Measurements from ENCODE around the gene NAP1L4. TPM values are rescaled to one million over a fixed set of nuclear protein-coding genes. Genes with fewer than 3 reads are reported as not detected.
A peak's percentile ranks its signal among the peaks of the same experiment; 100 is the strongest.

Gene NAP1L4
- polyA plus RNA-seq, 3 donors from 2014 or later, result 131 to 157 (median 139) TPM

GRCh38 chr11:3020011-3020410 is 27.9 kb upstream of the NAP1L4 start:
- DNase-seq, result no peak
- no peaks in the 10 kb centered on the region for H3K9me3 Mint-ChIP-seq
- H3K27ac Mint-ChIP-seq, result peak overlapping the region in 1 of 6 donors; percentile 10
- H3K4me1 Mint-ChIP-seq, result peaks cover 5 to 8% of the 10 kb centered on the region in 2 donors
- peaks cover 0 to 3% (median 1%) of the 10 kb centered on the region in 3 donors for H3K27me3 Mint-ChIP-seq (ENCODE audit: low read depth in 3 of 3)
- no peak overlapping the region for H3K4me3 Mint-ChIP-seq
- peaks cover 15 to 49% (median 22%) of the 10 kb centered on the region in 3 donors for H3K36me3 Mint-ChIP-seq

DNA sequence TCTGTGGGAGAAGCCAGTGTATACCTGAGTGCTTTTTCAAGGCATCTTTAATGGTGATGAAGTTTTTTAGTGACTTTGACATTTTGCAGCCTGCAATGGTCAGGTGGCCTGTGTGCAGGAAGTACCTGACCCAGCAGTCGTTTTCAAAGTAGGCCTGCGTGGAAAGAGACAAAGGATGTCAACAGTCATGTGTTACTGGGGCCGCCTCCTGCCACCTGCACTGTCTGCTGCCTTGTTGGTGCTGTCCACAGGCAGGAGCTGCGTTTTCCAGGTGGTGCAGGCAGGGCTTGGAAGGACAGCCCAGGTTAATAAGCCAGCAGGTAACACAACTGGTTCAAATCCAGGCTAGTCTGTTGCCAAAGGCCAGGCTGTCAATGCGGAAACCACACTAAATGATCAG is 26.5 kb upstream of the NAP1L4 start:
- H3K36me3 Mint-ChIP-seq, result peaks cover 18 to 48% (median 22%) of the 10 kb centered on the region in 3 donors
- no peaks in the 10 kb centered on the region for H3K9me3 Mint-ChIP-seq
- no peak overlapping the region for H3K27ac Mint-ChIP-seq
- peaks cover 0 to 1% (median 1%) of the 10 kb centered on the region in 3 donors for H3K27me3 Mint-ChIP-seq (ENCODE audit: low read depth in 3 of 3)
- H3K4me3 Mint-ChIP-seq, result no peak overlapping the region
- peaks cover 19 to 22% of the 10 kb centered on the region in 2 donors for H3K4me1 Mint-ChIP-seq
- no peak for DNase-seq

DNA sequence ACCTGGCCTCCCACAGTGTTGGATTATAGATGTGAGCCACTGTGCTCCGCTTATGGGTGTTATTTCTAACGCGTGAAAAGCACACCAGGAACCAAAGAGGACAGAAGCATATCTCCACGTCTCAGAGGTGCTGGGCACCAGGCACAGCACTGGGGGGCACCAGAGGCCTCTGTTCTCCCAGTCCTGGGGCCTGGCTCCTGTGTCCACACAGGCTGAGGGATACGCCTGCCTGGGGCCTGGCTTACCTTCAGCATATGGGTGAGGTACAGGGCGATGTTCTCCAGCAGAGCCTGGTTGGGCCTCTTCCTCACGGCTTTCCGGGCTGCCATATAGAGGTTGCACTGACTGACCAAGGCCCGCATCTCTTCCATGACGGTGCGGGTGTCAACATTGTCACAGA is 24.7 kb upstream of the NAP1L4 start:
- Mint-ChIP-seq H3K4me1 (peaks cover 19 to 20% of the 10 kb centered on the region in 2 donors), H3K27ac (no peak overlapping the region), H3K27me3 (ENCODE audit: low read depth in 3 of 3) (peaks cover 0 to 1% (median 1%) of the 10 kb centered on the region in 3 donors), H3K36me3 (peaks cover 14 to 40% (median 15%) of the 10 kb centered on the region in 3 donors), H3K4me3 (no peak overlapping the region), H3K9me3 (no peaks in the 10 kb centered on the region)
- DNase-seq, result no peak

DNA sequence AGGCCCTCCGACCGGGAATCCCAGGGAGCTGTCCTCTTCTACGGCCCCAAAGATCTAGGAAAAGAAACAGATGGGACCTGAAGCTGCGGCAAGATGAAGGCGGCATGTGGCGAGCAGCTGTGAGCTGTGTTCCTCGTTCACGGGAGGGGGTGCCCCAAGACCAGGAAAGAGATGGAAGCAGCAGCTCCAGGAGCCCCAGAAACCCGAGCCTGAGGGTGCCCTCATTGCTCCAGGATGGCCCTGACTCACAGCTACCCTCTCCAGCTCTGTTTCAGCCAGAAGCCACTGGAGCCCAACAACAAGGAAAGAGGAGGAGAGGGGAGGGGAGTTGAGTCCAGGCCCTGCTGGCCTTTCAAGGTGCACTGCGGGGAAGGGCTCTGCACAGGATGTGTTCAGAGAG is 23.7 kb upstream of the NAP1L4 start:
- H3K4me3 Mint-ChIP-seq, result no peak overlapping the region
- no peaks in the 10 kb centered on the region for H3K9me3 Mint-ChIP-seq
- H3K27ac Mint-ChIP-seq, result no peak overlapping the region
- H3K36me3 Mint-ChIP-seq, result peaks cover 14 to 38% (median 15%) of the 10 kb centered on the region in 3 donors
- no peak for DNase-seq
- peaks cover 19 to 22% of the 10 kb centered on the region in 2 donors for H3K4me1 Mint-ChIP-seq
- peaks cover 0 to 1% (median 1%) of the 10 kb centered on the region in 3 donors for H3K27me3 Mint-ChIP-seq (ENCODE audit: low read depth in 3 of 3)

DNA sequence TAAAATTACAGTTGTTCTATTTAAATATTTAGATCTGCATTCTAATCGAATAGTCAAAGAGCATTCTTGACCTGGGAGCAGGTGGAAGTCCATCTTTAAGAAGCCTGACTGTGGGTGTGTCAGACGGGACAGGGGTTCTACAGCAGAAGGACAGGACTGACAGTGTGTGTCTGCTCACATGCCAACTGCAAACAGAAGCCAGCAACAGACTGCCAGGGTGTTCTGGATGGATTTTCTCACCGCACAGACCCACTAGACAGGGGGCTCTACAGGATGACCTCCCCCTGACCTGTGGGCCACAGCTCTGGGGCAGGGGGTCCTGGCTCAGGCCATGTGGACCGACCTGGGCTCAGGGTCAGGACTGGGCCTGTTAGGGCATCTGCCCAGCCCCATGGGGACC is 22.8 kb upstream of the NAP1L4 start:
- peak overlapping the region; percentile 79 to 87 (median 84) for H3K27ac Mint-ChIP-seq
- no peak for DNase-seq
- H3K9me3 Mint-ChIP-seq, result no peaks in the 10 kb centered on the region
- H3K4me1 Mint-ChIP-seq, result peaks cover 19 to 22% of the 10 kb centered on the region in 2 donors
- peaks cover 0 to 1% (median 1%) of the 10 kb centered on the region in 3 donors for H3K27me3 Mint-ChIP-seq (ENCODE audit: low read depth in 3 of 3)
- H3K4me3 Mint-ChIP-seq, result peak overlapping the region; percentile 58 to 73 (median 63)
- peaks cover 11 to 34% (median 14%) of the 10 kb centered on the region in 3 donors for H3K36me3 Mint-ChIP-seq

- peaks cover 19 to 22% of the 10 kb centered on the region in 2 donors for H3K4me1 Mint-ChIP-seq
- peak; percentile 70 to 77 (median 77) for DNase-seq
- peak overlapping the region; percentile 58 to 73 (median 63) for H3K4me3 Mint-ChIP-seq
- H3K9me3 Mint-ChIP-seq, result no peaks in the 10 kb centered on the region
- peaks cover 0 to 1% (median 1%) of the 10 kb centered on the region in 3 donors for H3K27me3 Mint-ChIP-seq (ENCODE audit: low read depth in 3 of 3)
- peaks cover 14 to 37% (median 16%) of the 10 kb centered on the region in 3 donors for H3K36me3 Mint-ChIP-seq
- H3K27ac Mint-ChIP-seq, result peak overlapping the region; percentile 79 to 87 (median 84)
These were observed 22.2 kb upstream of the NAP1L4 start for GRCh38 chr11:3014057-3014938.

DNA sequence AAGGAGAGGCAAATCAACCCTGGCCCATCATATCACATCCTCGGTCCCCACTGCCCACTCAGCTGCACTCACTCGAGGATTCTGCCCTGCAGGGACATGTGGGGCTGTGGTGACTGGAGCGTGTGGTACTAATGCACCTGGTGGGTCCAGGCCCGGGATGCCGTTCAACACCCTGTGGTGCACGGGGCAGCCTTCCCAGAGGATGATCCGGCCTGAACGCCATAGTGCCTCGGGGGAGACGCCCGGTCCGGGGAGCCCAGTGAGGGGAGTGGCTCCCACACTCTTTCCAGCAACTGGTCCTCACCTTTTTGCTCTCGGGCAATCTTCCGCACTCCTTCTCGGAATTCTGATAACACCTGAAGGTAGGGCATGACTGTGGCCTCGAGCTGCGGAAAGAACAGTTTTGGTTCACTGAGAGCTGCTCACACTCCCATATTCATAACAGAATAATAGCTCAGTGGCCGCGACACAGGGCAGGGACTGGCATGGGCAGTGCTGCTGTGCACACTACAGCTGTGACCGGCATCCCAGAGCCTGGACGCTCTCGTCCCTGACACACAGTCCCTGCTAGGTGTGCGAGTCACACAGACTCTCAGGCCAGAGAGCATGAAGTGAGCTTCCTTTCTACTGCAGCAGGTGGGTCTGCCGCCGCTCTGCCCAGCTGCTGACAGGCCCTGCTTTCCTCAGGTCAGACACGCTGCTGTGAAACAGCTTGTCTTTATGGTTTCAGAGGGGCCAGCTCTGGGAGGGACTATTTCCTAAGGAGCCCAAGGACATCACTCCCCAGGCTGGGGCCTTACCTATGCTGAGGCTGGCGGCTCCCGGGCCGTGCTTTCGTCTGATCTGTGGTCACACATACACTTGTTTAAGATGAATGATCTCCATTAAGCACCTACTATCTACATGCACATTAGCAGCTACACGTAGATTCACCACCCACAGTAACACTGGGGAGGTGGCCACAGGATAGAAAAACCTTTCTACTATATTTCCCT is 20.1 kb upstream of the NAP1L4 start:
- Mint-ChIP-seq H3K4me1 (peaks cover 19 to 22% of the 10 kb centered on the region in 2 donors), H3K27ac (peak overlapping the region in 1 of 6 donors; percentile 1)

GRCh38 chr11:3010521-3011275 is 18.6 kb upstream of the NAP1L4 start:
- Mint-ChIP-seq H3K4me1 (peaks cover 19 to 22% of the 10 kb centered on the region in 2 donors), H3K27me3 (ENCODE audit: low read depth in 3 of 3) (no peaks in the 10 kb centered on the region), H3K27ac (peak overlapping the region in 1 of 6 donors; percentile 35), H3K36me3 (peaks cover 5 to 33% (median 7%) of the 10 kb centered on the region in 3 donors), H3K9me3 (no peaks in the 10 kb centered on the region), H3K4me3 (no peak overlapping the region)
- DNase-seq, result no peak

More for the DNA sequence above, 20.1 kb upstream of the NAP1L4 start:
- H3K36me3 Mint-ChIP-seq, result peaks cover 9 to 36% (median 10%) of the 10 kb centered on the region in 3 donors
- no peak for DNase-seq
- no peaks in the 10 kb centered on the region for H3K27me3 Mint-ChIP-seq (ENCODE audit: low read depth in 3 of 3)
- H3K9me3 Mint-ChIP-seq, result no peaks in the 10 kb centered on the region
- H3K4me3 Mint-ChIP-seq, result no peak overlapping the region

GRCh38 chr11:3010004-3010403 is 17.9 kb upstream of the NAP1L4 start:
- DNase-seq, result no peak
- Mint-ChIP-seq H3K27ac (peak overlapping the region in 4 of 6 donors; percentile 4 to 59 (median 36)), H3K36me3 (peaks cover 5 to 29% (median 8%) of the 10 kb centered on the region in 3 donors), H3K9me3 (no peaks in the 10 kb centered on the region), H3K4me3 (no peak overlapping the region), H3K27me3 (ENCODE audit: low read depth in 3 of 3) (no peaks in the 10 kb centered on the region), H3K4me1 (peaks cover 14 to 16% of the 10 kb centered on the region in 2 donors)

GRCh38 chr11:3009481-3009880 is 17.4 kb upstream of the NAP1L4 start:
- peak overlapping the region in 3 of 6 donors; percentile 4 to 59 (median 57) for H3K27ac Mint-ChIP-seq
- no peaks in the 10 kb centered on the region for H3K9me3 Mint-ChIP-seq
- no peaks in the 10 kb centered on the region for H3K27me3 Mint-ChIP-seq (ENCODE audit: low read depth in 3 of 3)
- H3K4me3 Mint-ChIP-seq, result no peak overlapping the region
- no peak for DNase-seq
- peaks cover 9 to 11% of the 10 kb centered on the region in 2 donors for H3K4me1 Mint-ChIP-seq
- peaks cover 5 to 25% (median 8%) of the 10 kb centered on the region in 3 donors for H3K36me3 Mint-ChIP-seq

DNA sequence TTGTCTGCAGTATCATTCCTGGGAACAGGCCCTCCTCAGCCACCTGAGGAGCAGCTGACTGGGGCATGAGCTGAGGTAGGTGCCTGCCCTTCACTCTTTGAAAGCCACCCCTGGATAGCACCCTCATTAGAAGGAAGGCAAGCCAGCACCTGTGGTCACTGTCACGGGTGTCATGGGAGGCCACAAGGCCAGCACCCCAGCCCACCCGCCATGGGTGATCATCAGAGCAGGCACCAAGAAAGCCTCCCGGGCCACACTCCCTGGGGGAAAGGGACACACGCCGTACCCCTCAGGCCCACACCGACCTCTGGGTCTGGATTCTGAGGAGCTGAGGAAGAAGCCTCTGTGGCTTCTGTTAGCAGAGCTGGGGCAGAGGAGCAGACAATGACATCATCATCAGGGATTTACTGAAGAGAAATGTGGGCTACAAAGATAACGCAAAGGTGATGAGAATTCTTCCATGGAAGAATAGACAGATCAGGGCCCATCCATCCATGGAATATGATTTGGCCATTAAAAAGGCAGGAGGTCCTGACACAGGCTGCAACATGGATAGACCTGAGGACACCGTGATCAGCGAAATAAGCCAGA is 16.7 kb upstream of the NAP1L4 start:
- Mint-ChIP-seq H3K4me3 (no peak overlapping the region), H3K27me3 (ENCODE audit: low read depth in 3 of 3) (no peaks in the 10 kb centered on the region), H3K4me1 (peaks cover 3 to 4% of the 10 kb centered on the region in 2 donors), H3K9me3 (no peaks in the 10 kb centered on the region), H3K36me3 (peaks cover 5 to 31% (median 8%) of the 10 kb centered on the region in 3 donors), H3K27ac (peak overlapping the region in 2 of 6 donors; percentile 26 to 68)
- DNase-seq, result no peak

DNA sequence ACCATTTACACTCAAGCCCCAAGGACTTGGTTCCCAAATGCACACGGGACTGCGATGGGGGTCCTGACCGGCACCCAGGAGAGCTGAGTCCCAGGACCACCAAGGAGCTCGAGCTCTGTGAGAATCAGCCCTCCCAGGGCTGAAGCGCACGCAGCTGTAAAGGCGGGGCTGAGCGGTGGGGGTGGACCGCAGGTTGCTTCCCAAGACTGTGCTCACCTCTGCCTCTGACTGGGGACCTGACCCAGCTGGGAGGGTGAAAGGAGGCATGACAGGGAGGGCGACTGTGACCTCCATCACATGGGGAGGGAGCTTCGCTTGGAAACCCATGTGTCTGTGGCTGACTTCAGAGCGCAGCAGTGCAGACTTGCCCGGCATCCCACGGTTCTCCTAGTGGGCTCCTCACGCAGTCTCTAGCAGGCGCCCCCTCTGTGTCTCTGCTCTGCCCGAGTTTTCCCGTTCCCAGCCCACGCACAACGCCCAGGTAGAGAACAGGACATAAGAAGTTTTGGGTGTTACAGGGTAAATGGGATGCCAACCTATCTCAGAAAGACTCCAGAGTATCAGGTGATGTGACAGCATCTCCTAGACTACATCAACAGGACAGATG is 15.4 kb upstream of the NAP1L4 start:
- Mint-ChIP-seq H3K4me1 (peaks cover 0 to 1% of the 10 kb centered on the region in 2 donors), H3K27me3 (ENCODE audit: low read depth in 3 of 3) (no peaks in the 10 kb centered on the region), H3K4me3 (no peak overlapping the region), H3K9me3 (no peaks in the 10 kb centered on the region), H3K36me3 (peaks cover 7 to 36% (median 8%) of the 10 kb centered on the region in 3 donors), H3K27ac (no peak overlapping the region)
- no peak for DNase-seq
